Measurements from ENCODE around the gene PRSS22. TPM values are rescaled to one million over a fixed set of nuclear protein-coding genes. Genes with fewer than 3 reads are reported as not detected.

The PRSS22 gene
- total and polyA plus RNA-seq, 2 donors (not counting 1 experiment from before 2014, with no cell fraction given), result not detected

- no peak overlapping the region for H2AFZ ChIP-seq (ENCODE audit: insufficient read depth, low read depth, low read length, poor library complexity, severe bottlenecking)
- H4K20me1 ChIP-seq (ENCODE audit: control insufficient read depth, insufficient read depth, low read length, poor library complexity, severe bottlenecking), result no peaks in the 10 kb centered on the region
- peaks cover 8% of the 10 kb centered on the region for H3K4me1 Mint-ChIP-seq
- TF ChIP-seq CTCF (IDR thresholded peaks at IDR 0.05) (no peak), EZH2 (IDR thresholded peaks at IDR 0.05; ENCODE audit: borderline replicate concordance, insufficient read depth, low read depth, low read length, poor library complexity, severe bottlenecking) (no peak)
- H3K36me3 ChIP-seq (replicated peaks in 1 of 2; ENCODE audit: control extremely low read depth in 1 of 2, control insufficient read depth in 1 of 2, extremely low read depth in 1 of 2, insufficient read depth in 2 of 2, low read length in 1 of 2), result no peaks in the 10 kb centered on the region
- ATAC-seq (ENCODE audit: low read depth), result no peak
- H3K9me3 Mint-ChIP-seq (ENCODE audit: insufficient read depth), result peaks cover 2% of the 10 kb centered on the region
- H3K4me2 ChIP-seq (replicated peaks; ENCODE audit: low read depth, low read length, poor library complexity, severe bottlenecking), result no peak overlapping the region
- H3K27me3 ChIP-seq (replicated peaks in 1 of 4; ENCODE audit: control extremely low read depth in 1 of 4, control insufficient read depth in 3 of 4, insufficient read depth in 4 of 4, low read length in 3 of 4), result peaks cover 0 to 23% (median 0%) of the 10 kb centered on the region in 4 experiments
- H3K4me3 Mint-ChIP-seq, result no peak overlapping the region
- no peak overlapping the region for H3K4me3 ChIP-seq (ENCODE audit: control extremely low read depth in 1 of 5, extremely low read depth in 1 of 5, insufficient read depth in 1 of 5, low read depth in 2 of 5, low read length in 4 of 5)
- ChIA-PET POLR2A (no interaction called here), CTCF (no interaction called here)
- H3K9ac ChIP-seq (ENCODE audit: low read length), result no peak overlapping the region
- H3K27ac Mint-ChIP-seq, result no peak overlapping the region
- no peaks in the 10 kb centered on the region for H3K79me2 ChIP-seq (ENCODE audit: control insufficient read depth, insufficient read depth, low read length)
- peaks cover 15 to 29% of the 10 kb centered on the region in 2 donors for H3K4me1 ChIP-seq (ENCODE audit: control insufficient read depth in 2 of 2, insufficient read depth in 2 of 2, low read length in 2 of 2)
- peaks cover 0 to 15% (median 0%) of the 10 kb centered on the region in 3 donors for H3K9me3 ChIP-seq (ENCODE audit: control extremely low read depth in 1 of 3, control insufficient read depth in 2 of 3, insufficient read depth in 1 of 3, low read length in 2 of 3)
- H3K27ac ChIP-seq (ENCODE audit: low read length in 2 of 2), result no peak overlapping the region
- DNase-seq, result no peak
- intact Hi-C loops (cut with micrococcal nuclease), result no loop called here
- H3K27me3 Mint-ChIP-seq, result peaks cover 24% of the 10 kb centered on the region
- 44% methylated on average over 6 of the region's 12 CpGs for WGBS (ENCODE audit: insufficient coverage)
Measured at GRCh38 chr16:2840914-2841313, 17.1 kb downstream of the PRSS22 start.

- TF ChIP-seq EZH2 (IDR thresholded peaks at IDR 0.05; ENCODE audit: borderline replicate concordance, insufficient read depth, low read depth, low read length, poor library complexity, severe bottlenecking), result no peak
- TF ChIP-seq CTCF (IDR thresholded peaks at IDR 0.05), result no peak
- Mint-ChIP-seq H3K4me3 (no peak overlapping the region), H3K9me3 (ENCODE audit: insufficient read depth) (no peaks in the 10 kb centered on the region), H3K27ac (no peak overlapping the region), H3K27me3 (peaks cover 27% of the 10 kb centered on the region), H3K4me1 (peaks cover 8% of the 10 kb centered on the region)
- Histone ChIP-seq H3K4me2 (replicated peaks; ENCODE audit: low read depth, low read length, poor library complexity, severe bottlenecking) (no peak overlapping the region), H3K9ac (ENCODE audit: low read length) (no peak overlapping the region), H3K4me1 (ENCODE audit: control insufficient read depth in 2 of 2, insufficient read depth in 2 of 2, low read length in 2 of 2) (peaks cover 15 to 29% of the 10 kb centered on the region in 2 donors), H3K79me2 (ENCODE audit: control insufficient read depth, insufficient read depth, low read length) (no peaks in the 10 kb centered on the region), H3K4me3 (ENCODE audit: control extremely low read depth in 1 of 5, extremely low read depth in 1 of 5, insufficient read depth in 1 of 5, low read depth in 2 of 5, low read length in 4 of 5) (no peak overlapping the region), H3K27ac (ENCODE audit: low read length in 2 of 2) (no peak overlapping the region), H3K9me3 (ENCODE audit: control extremely low read depth in 1 of 3, control insufficient read depth in 2 of 3, insufficient read depth in 1 of 3, low read length in 2 of 3) (peaks cover 0 to 15% (median 0%) of the 10 kb centered on the region in 3 donors), H3K36me3 (replicated peaks in 1 of 2; ENCODE audit: control extremely low read depth in 1 of 2, control insufficient read depth in 1 of 2, extremely low read depth in 1 of 2, insufficient read depth in 2 of 2, low read length in 1 of 2) (no peaks in the 10 kb centered on the region), H4K20me1 (ENCODE audit: control insufficient read depth, insufficient read depth, low read length, poor library complexity, severe bottlenecking) (no peaks in the 10 kb centered on the region), H3K27me3 (replicated peaks in 1 of 4; ENCODE audit: control extremely low read depth in 1 of 4, control insufficient read depth in 3 of 4, insufficient read depth in 4 of 4, low read length in 3 of 4) (peaks cover 0 to 27% (median 0%) of the 10 kb centered on the region in 4 experiments), H2AFZ (ENCODE audit: insufficient read depth, low read depth, low read length, poor library complexity, severe bottlenecking) (no peak overlapping the region)
- 91% methylated on average over 15 of the region's 15 CpGs for WGBS (ENCODE audit: insufficient coverage)
- DNase-seq (no peak), ATAC-seq (ENCODE audit: low read depth) (no peak)
- intact Hi-C loops (cut with micrococcal nuclease), result no loop called here
- ChIA-PET CTCF (interaction anchor here (1.2 to 1.3 kb wide), 2 partner anchors 28 to 77 kb away, joined by 5 read pairs; no protein-coding TSS in a partner anchor), POLR2A (interaction anchor here (0.6 kb wide), 2 partner anchors 688 to 832 kb away, joined by 3 to 10 read pairs; no protein-coding TSS in a partner anchor)
Measured at GRCh38 chr16:2839650-2840450, 18.1 kb downstream of the PRSS22 start.

All from B cell (primary cell).